UCSD-AML1 (cell line): Measurements from ENCODE around the gene NSG1.

Experiments
- DNase-seq: peaks from one replicate; lab custom pipeline; 2025; ENCODE audit not compliant: unreplicated experiment; lab: John Stamatoyannopoulos, UW

The NSG1 gene

DNA sequence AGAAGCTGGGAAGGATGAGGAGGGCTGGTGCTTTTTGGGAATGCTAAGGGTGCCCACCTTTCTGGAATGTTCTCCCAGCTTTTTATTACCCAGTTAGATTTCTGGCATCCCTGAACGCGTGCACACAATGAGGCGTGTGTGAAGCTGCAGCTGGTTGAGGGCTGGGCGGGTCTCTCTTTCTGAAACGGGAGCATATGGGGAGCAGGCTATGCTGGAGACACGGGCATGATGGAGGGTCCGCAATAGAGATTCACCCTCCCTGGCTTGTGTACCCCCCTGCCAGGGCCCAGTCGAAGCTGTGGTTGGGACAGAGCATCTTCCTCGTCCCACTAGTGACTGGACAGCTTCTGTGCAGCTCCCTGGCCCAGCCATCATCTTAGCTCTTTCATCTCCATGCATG lies 8.5 kb downstream of the NSG1 start:
- no peak for DNase-seq

DNA sequence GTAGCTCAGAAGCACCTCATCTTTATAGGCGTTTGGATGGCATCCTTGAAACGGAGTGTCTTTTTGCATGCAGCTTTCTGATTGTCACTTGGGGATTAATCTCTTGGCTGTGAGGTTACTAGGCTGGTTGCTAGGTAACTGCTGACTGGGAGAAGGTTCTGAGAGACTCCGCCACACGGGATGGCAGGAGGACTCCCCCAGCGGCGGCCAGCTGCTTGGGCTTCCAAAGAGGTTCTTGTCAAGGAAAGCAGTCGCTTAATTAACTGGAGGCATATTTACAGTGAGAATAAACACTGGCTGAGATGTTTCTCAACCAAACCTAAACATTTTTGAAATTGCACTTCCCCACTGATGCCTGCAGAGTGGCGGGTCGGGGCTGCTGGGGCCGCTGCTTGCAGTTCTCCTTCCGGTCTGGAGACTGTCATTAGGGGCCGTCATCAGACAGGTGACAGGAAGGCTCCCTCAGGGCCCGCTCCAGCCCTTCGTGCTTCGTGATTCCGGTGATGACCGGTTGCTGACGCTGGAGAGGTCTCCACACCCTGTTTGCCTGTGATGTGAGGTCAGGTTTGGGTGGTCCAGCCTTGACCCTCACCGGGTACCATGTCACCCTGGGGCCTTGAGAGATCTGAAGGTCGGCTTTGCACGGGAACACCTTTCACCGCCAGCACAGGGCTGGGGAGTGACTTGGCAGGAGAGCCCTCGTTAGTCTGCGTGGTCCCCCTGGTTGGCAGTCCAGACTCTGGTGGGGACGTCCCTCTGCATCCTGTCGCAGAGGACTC lies 9.1 kb downstream of the NSG1 start:
- DNase-seq: no peak

DNA sequence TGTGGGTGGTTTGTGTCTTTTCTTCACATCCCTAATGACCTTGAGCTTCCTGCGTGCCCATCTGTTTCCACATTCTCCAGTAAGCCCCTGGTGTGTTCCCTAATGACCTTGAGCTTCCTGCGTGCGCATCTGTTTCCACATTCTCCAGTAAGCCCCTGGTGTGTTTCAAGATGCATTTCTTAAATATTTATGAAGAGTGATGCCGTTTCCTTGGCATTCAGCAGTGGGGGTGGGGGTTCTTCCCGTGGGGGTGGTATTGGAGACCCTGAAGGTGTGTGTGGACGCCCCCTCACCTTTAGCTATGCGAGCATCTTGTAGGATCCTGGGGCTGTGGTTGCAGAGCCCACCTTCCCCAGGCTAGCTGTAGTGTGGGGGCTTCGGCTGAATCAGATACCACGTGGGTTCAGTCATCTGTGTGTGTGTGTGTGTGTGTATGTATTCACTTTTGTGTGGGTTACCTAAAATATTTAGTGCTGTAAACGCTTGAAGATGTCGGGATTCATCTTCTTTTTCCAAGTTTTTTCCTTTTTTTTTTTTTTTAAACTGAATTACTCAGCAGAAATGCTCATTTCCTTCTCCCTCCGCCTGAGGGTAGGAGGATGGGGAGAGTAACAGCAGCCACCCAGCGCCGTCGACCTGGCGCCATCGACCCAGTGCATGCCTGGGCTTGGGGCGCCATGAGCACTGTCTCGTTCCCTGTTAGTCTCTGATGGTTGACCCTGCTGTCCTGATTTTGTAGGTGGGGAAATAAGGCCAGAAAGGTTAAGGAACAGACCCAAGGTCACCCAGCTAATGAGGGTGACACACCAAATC lies 9.9 kb downstream of the NSG1 start:
- no peak for DNase-seq

- DNase-seq: no peak
Measured at GRCh38 chr4:4397441-4397819, 10.5 kb downstream of the NSG1 start.

DNA sequence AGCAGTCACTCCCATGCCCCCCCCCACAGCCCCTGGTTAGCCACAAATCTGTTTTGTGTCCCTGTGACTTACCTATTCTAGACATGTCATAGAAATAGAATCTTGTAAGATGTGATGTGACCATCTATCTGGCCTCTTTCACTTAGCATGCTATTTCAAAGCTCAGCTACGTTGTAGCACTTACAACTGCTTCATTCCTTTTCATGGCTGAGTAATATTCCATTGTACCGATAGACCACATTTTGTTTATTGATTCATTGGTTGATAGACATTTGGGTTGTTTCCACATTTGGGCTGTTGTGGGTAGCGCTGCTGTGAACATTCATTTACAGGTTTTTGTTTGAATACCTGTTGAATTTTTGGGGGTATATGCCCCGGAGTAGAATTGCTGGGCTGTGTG lies 11.5 kb downstream of the NSG1 start:
- DNase-seq: no peak

DNA sequence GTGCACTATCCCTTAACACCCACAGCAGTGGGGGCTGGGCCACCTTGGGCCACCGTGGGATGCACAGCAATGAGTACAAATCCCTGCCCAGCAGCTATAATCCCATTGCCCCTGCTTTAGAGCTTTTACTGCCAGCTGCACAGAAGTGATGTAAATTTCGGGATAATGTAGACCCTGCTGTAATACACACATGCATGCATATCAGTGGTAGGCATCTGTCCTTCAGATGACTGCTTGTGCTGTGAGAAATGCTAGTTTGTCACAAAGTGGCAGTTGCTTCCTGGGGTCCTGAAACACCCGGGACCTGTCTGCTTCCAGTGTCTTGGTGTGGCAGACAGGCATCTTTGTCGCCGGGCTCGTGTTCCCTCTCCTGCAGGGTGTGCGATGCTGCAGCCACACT lies 14.1 kb downstream of the NSG1 start:
- no peak for DNase-seq

DNA sequence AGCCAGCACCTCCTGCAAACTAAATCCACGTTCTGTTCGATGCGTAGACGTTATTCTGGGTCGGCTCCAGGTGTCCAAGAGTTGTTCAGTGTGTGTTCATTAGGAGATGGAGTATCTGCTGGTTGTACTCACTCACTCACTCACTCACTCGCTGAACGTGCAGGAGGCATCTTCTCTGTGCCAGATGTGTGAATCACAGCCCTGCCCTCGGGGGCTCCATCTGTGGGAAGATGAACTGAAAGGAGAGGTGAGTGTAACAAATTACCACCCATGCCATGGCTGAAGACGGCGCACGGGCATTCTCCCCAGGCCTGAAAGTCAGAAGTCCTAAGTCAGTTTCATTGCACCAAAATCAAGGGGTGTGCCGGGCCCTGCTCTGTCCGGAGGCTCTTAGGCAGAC lies 16.1 kb downstream of the NSG1 start:
- DNase-seq: no peak

GRCh38 chr4:4405358-4405962 lies 18.6 kb downstream of the NSG1 start:
- DNase-seq: no peak

- no peak for DNase-seq
Measured at GRCh38 chr4:4406455-4407298, 19.8 kb downstream of the NSG1 start.

GRCh38 chr4:4407299-4408131 lies 20.6 kb downstream of the NSG1 start:
- no peak for DNase-seq

DNA sequence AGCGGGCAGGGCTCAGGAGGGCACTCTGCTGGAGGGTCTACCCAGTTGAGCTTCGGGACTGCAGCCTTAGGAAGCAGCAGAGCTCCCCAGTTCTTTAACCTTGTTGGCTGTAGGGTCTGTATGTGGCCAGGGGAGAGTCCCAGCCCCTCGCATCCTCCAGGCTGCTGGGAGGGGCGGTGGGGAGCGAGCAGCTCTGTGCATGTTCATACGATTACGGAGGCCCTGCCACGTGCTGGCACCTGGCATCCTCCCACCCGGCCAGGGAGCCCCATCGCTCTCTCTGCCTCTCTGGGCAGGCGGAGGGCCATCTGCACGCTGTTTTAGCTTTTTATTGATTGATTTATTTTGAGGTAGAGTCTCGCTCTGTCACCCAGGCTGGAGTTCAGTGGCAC lies 21.2 kb downstream of the NSG1 start:
- no peak for DNase-seq

GRCh38 chr4:4408576-4409335 lies 21.9 kb downstream of the NSG1 start:
- DNase-seq: no peak

GRCh38 chr4:4409416-4410115 lies 22.7 kb downstream of the NSG1 start:
- no peak for DNase-seq

GRCh38 chr4:4410271-4410670 lies 23.4 kb downstream of the NSG1 start:
- no peak for DNase-seq

DNA sequence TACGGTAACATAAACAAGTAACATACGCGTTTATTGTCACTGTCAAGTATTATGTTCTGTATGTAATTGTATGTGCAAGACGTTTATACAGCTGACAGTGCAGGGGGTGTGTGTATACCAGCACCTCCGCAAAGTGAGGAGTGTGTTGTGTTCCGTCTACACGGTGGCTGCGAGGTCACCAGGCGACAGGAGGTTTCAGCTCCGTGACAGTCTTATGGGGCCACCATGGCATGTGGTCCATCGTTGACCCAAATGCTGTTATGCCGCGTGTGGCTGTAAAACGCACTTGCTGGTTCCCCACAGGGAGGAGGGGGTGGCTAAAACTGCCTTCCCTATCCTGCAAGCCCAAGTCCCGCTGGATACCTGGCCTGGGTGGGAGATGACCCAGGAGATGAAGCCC lies 25.0 kb downstream of the NSG1 start:
- no peak for DNase-seq

DNA sequence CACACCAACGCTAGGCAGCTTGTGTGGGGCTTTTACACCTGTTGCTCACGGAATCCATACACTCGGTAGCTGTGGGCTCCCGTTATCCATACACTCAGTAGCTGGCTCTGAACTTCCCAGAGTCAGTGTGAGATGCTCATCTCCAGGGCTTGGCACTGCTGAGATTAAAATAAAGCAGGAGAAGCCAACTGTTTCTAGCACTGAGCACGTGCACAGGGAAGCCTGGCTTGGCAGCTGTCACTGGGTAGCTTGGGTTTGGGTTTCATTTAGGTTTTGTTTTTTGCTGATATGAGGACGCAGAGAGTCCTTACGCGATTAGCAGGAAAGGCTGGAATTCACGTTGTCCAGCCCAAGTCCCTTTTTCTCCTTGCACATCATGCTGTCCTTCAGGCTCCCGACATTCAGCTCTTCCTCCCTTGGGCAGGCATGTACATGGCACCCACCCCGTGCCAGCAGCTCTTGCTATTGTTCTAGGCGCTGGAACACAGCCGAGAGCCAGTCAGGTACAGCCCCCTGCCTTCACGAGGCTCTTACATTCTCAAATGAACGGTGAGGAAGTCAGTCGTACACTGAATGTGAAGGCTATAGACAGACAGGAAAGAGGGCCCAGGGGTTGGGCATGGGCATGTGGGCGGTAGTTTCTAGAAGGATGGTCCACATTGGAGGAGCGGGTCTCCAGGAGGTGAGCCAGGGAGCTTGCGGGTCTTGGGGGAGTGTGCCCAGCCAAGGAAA lies 25.9 kb downstream of the NSG1 start:
- no peak for DNase-seq

GRCh38 chr4:4413373-4413725 lies 26.4 kb downstream of the NSG1 start:
- no peak for DNase-seq

- DNase-seq: no peak
Measured at GRCh38 chr4:4413806-4414205, 26.9 kb downstream of the NSG1 start.
